Mesenchymal stem cell (in vitro differentiated cells and primary cell): ENCODE measurements around the gene RFX2.

Experiments used
- DNase-seq: peaks from one replicate; pipeline ENCODE4 v3.0.0-alpha.2; 2013
- H2AFZ ChIP-seq: one replicate; pipeline ENCODE4 v1.6.1; 2013; ENCODE audit warnings: low read depth, mild to moderate bottlenecking, control low read depth, inconsistent platforms, low read length, moderate library complexity
- H2AK5ac ChIP-seq: 2 replicates; pipeline ENCODE4 v1.6.1; 2013; ENCODE audit warnings: low read length, moderate library complexity, mild to moderate bottlenecking, inconsistent platforms; ENCODE audit not compliant: severe bottlenecking
- H2BK120ac ChIP-seq: one replicate; pipeline ENCODE4 v1.6.1; 2013; ENCODE audit warnings: low read depth, mild to moderate bottlenecking, inconsistent platforms, low read length, moderate library complexity
- H2BK12ac ChIP-seq, 2 experiments: one replicate each; pipeline ENCODE4 v1.6.1; 2013; ENCODE audit warnings: inconsistent platforms in 2 of 2, low read length in 2 of 2, mild to moderate bottlenecking in 2 of 2, moderate library complexity in 2 of 2, control low read depth in 1 of 2
- H2BK15ac ChIP-seq: one replicate; pipeline ENCODE4 v1.6.1; 2013; ENCODE audit warnings: mild to moderate bottlenecking, low read depth, inconsistent platforms; ENCODE audit not compliant: poor library complexity, severe bottlenecking
- H2BK5ac ChIP-seq: 2 replicates; pipeline ENCODE4 v1.6.1; 2013; ENCODE audit warnings: low read depth, mild to moderate bottlenecking, low read length, control low read depth, inconsistent platforms; ENCODE audit not compliant: poor library complexity, severe bottlenecking
- H3K14ac ChIP-seq, 2 experiments: one replicate each; pipeline ENCODE4 v1.6.1; 2013; ENCODE audit warnings: inconsistent platforms in 2 of 2, low read length in 2 of 2, control low read depth in 1 of 2, mild to moderate bottlenecking in 1 of 2, moderate library complexity in 1 of 2
- H3K18ac ChIP-seq, 2 experiments: one replicate each; pipeline ENCODE4 v1.6.1; 2013; ENCODE audit warnings: inconsistent platforms in 2 of 2, low read length in 2 of 2, control low read depth in 1 of 2, low read depth in 1 of 2, mild to moderate bottlenecking in 1 of 2
- H3K23ac ChIP-seq, 2 experiments: one replicate each; pipeline ENCODE4 v1.6.1; 2013; ENCODE audit warnings: inconsistent platforms in 2 of 2, low read length in 2 of 2, mild to moderate bottlenecking in 2 of 2, moderate library complexity in 2 of 2, control low read depth in 1 of 2
- H3K27ac ChIP-seq: 2 replicates; pipeline ENCODE4 v1.5.1; 2013; ENCODE audit warnings: mild to moderate bottlenecking, moderate library complexity, low read length, control low read depth, inconsistent platforms; ENCODE audit not compliant: poor library complexity, severe bottlenecking
- H3K27me3 ChIP-seq, 2 experiments: 2 replicates each; pipeline versions ENCODE4 v1.6.1 to v1.7.0; 2013; ENCODE audit warnings: low read length in 2 of 2, mild to moderate bottlenecking in 2 of 2, moderate library complexity in 2 of 2, control low read depth in 1 of 2, inconsistent platforms in 1 of 2; ENCODE audit not compliant: control insufficient read depth in 1 of 2, insufficient read depth in 1 of 2
- H3K36me3 ChIP-seq, 2 experiments: 2 replicates each; pipeline versions ENCODE4 v1.6.1 to v1.7.0; 2013; ENCODE audit warnings: low read length in 2 of 2, control low read depth in 1 of 2, inconsistent platforms in 1 of 2, low read depth in 1 of 2, mild to moderate bottlenecking in 1 of 2; ENCODE audit not compliant: insufficient read depth in 2 of 2, control insufficient read depth in 1 of 2
- H3K4ac ChIP-seq, 2 experiments: one replicate each; pipeline ENCODE4 v1.6.1; 2013; ENCODE audit warnings: inconsistent platforms in 2 of 2, low read length in 2 of 2, mild to moderate bottlenecking in 2 of 2, moderate library complexity in 2 of 2, control low read depth in 1 of 2, low read depth in 1 of 2
- H3K4me1 ChIP-seq: 2 replicates; pipeline ENCODE4 v1.6.1; 2013; ENCODE audit warnings: low read depth, low read length, control low read depth; ENCODE audit not compliant: control insufficient read depth, insufficient read depth
- H3K4me2 ChIP-seq: 2 replicates; pipeline ENCODE4 v1.6.1; 2013; ENCODE audit warnings: low read length, mild to moderate bottlenecking, inconsistent platforms; ENCODE audit not compliant: poor library complexity, severe bottlenecking
- H3K4me3 ChIP-seq, 2 experiments: 2 replicates each; pipeline versions ENCODE4 v1.5.1 to v1.7.0; 2013; ENCODE audit warnings: low read length in 2 of 2, mild to moderate bottlenecking in 2 of 2, control low read depth in 1 of 2, low read depth in 1 of 2; ENCODE audit not compliant: insufficient read depth in 1 of 2
- H3K79me1 ChIP-seq: replicated peaks from 2 replicates; pipeline ENCODE4 v1.6.1; 2013; ENCODE audit warnings: mild to moderate bottlenecking, control low read depth, low read length, inconsistent platforms; ENCODE audit not compliant: poor library complexity, severe bottlenecking
- H3K9ac ChIP-seq: 2 replicates; pipeline ENCODE4 v1.7.0; 2013; ENCODE audit warnings: mild to moderate bottlenecking, low read length, moderate library complexity
- H3K9me3 ChIP-seq: 2 replicates; pipeline ENCODE4 v1.7.0; 2013; ENCODE audit warnings: mild to moderate bottlenecking, low read length; ENCODE audit not compliant: control insufficient read depth
- H4K8ac ChIP-seq: one replicate; pipeline ENCODE4 v1.6.1; 2013; ENCODE audit warnings: inconsistent platforms, mild to moderate bottlenecking, low read length, moderate library complexity
- H4K91ac ChIP-seq: one replicate; pipeline ENCODE4 v1.6.1; 2013; ENCODE audit warnings: mild to moderate bottlenecking, low read length, inconsistent platforms
- WGBS: methylation state at CpG from one replicate; pipeline ENCODE4 v1.1.7; 2013; ENCODE audit warnings: mixed read lengths; 5-methylcytosine and 5-hydroxymethylcytosine counted together

RFX2 gene

GRCh38 chr19:5993201-5993600, 117.1 kb downstream of the RFX2 start:
- no peak overlapping the region for H2BK5ac ChIP-seq
- no peaks in the 10 kb centered on the region for H3K27me3 ChIP-seq
- 96% methylated on average over 12 of the region's 13 CpGs for WGBS
- H4K8ac ChIP-seq, result no peak overlapping the region
- no peak overlapping the region for H4K91ac ChIP-seq
- H3K18ac ChIP-seq, result no peak overlapping the region
- no peak overlapping the region for H2BK12ac ChIP-seq
- H3K4me2 ChIP-seq, result no peak overlapping the region
- H2AFZ ChIP-seq, result no peak overlapping the region
- H3K4me3 ChIP-seq, result no peak overlapping the region
- no peak overlapping the region for H3K4ac ChIP-seq
- H2BK15ac ChIP-seq, result no peak overlapping the region
- H3K36me3 ChIP-seq, result peaks cover 21 to 48% of the 10 kb centered on the region in 2 experiments
- peaks cover 2% of the 10 kb centered on the region for H3K4me1 ChIP-seq
- H3K9me3 ChIP-seq, result no peaks in the 10 kb centered on the region
- no peak overlapping the region for H3K14ac ChIP-seq
- no peak overlapping the region for H3K23ac ChIP-seq
- no peak for DNase-seq
- H3K9ac ChIP-seq, result no peak overlapping the region
- no peaks in the 10 kb centered on the region for H3K79me1 ChIP-seq
- no peak overlapping the region for H3K27ac ChIP-seq
- H2AK5ac ChIP-seq, result no peak overlapping the region
- H2BK120ac ChIP-seq, result no peak overlapping the region

- Histone ChIP-seq H3K27ac (no peak overlapping the region), H3K36me3 (peaks cover 21 to 47% of the 10 kb centered on the region in 2 experiments), H3K4me2 (no peak overlapping the region), H3K9ac (no peak overlapping the region), H2BK15ac (no peak overlapping the region), H2AFZ (no peak overlapping the region), H3K23ac (no peak overlapping the region), H4K91ac (no peak overlapping the region), H2BK5ac (no peak overlapping the region), H3K9me3 (no peaks in the 10 kb centered on the region), H3K27me3 (no peaks in the 10 kb centered on the region), H2BK12ac (peak overlapping the region in 1 of 2 experiments; percentile 11), H3K4ac (no peak overlapping the region), H3K4me3 (no peak overlapping the region), H4K8ac (no peak overlapping the region), H3K18ac (no peak overlapping the region), H2AK5ac (no peak overlapping the region), H3K79me1 (no peaks in the 10 kb centered on the region), H3K4me1 (peaks cover 2% of the 10 kb centered on the region), H3K14ac (no peak overlapping the region), H2BK120ac (no peak overlapping the region)
- 86% methylated on average over 10 of the region's 11 CpGs for WGBS
- no peak for DNase-seq
Observed at GRCh38 chr19:5992756-5993155, 117.5 kb downstream of the RFX2 start.

GRCh38 chr19:5991244-5991838, 119.0 kb downstream of the RFX2 start:
- Histone ChIP-seq H3K4me1 (peaks cover 4% of the 10 kb centered on the region), H3K18ac (no peak overlapping the region), H2BK5ac (no peak overlapping the region), H3K4me3 (no peak overlapping the region), H2AK5ac (no peak overlapping the region), H2BK15ac (no peak overlapping the region), H2BK12ac (no peak overlapping the region), H4K91ac (no peak overlapping the region), H3K9me3 (no peaks in the 10 kb centered on the region), H4K8ac (no peak overlapping the region), H3K27me3 (no peaks in the 10 kb centered on the region), H3K27ac (no peak overlapping the region), H3K36me3 (peaks cover 11 to 33% of the 10 kb centered on the region in 2 experiments), H3K4me2 (no peak overlapping the region), H3K9ac (no peak overlapping the region), H3K23ac (no peak overlapping the region), H2BK120ac (no peak overlapping the region), H3K4ac (no peak overlapping the region), H3K14ac (no peak overlapping the region), H2AFZ (no peak overlapping the region), H3K79me1 (no peaks in the 10 kb centered on the region)
- DNase-seq, result no peak
- WGBS, result 92% methylated on average over 8 of the region's 8 CpGs

- Histone ChIP-seq H3K4me1 (peaks cover 9% of the 10 kb centered on the region), H3K18ac (no peak overlapping the region), H3K14ac (no peak overlapping the region), H2AFZ (no peak overlapping the region), H2BK5ac (no peak overlapping the region), H3K23ac (no peak overlapping the region), H3K9me3 (no peaks in the 10 kb centered on the region), H3K4me3 (no peak overlapping the region), H4K8ac (peak overlapping the region; percentile 77), H2BK12ac (no peak overlapping the region), H3K36me3 (peaks cover 7 to 23% of the 10 kb centered on the region in 2 experiments), H4K91ac (no peak overlapping the region), H3K79me1 (no peaks in the 10 kb centered on the region), H3K27ac (no peak overlapping the region), H3K27me3 (no peaks in the 10 kb centered on the region), H2BK15ac (no peak overlapping the region), H2BK120ac (no peak overlapping the region), H3K9ac (peak overlapping the region; percentile 3), H2AK5ac (no peak overlapping the region), H3K4me2 (no peak overlapping the region), H3K4ac (no peak overlapping the region)
- DNase-seq, result no peak
- 52% methylated on average over 16 of the region's 17 CpGs for WGBS
Observed at GRCh38 chr19:5990289-5990797, 120.0 kb downstream of the RFX2 start.
